GM12878 (cell line): ENCODE data around the gene SLC25A44. TPM values are rescaled to one million over a fixed set of nuclear protein-coding genes. Genes with fewer than 3 reads are reported as not detected.

Experiments
- ATAC-seq: fragments of 200-7000 bp; cut with Tn5 transposase; 3 replicates; pipeline ENCODE4 v1.9.1; 2020; ENCODE audit warnings: mild to moderate bottlenecking, moderate library complexity
- BruUV-seq: library from RNA; stranded (reverse); fragments of 400-500 nt; replicated peaks from 2 replicates; lab custom pipeline; 2021; lab: Mats Ljungman, UMichigan
- CTCF ChIA-PET: fragments of 300-600 bp; sonication (Branson Sonifier 250); formaldehyde crosslinking; extraction: SDS; loops from one replicate; lab custom pipeline; 2021; ENCODE audit warnings: inconsistent platforms; lab: Yijun Ruan, JAX
- POLR2A ChIA-PET: fragments of 350-600 bp; formaldehyde crosslinking; extraction: SDS; loops from one replicate; lab custom pipeline; 2021; ENCODE audit warnings: inconsistent platforms; lab: Charles Lee
- RAD21 ChIA-PET: fragments of 300-600 bp; sonication (Branson Sonifier 250); formaldehyde crosslinking; loops from one replicate; lab custom pipeline; 2023; ENCODE audit warnings: antibody characterized with exemption; ENCODE audit not compliant: unreplicated experiment; lab: Charles Lee
- SMC1A ChIA-PET: fragments of 300-600 bp; sonication (Branson Sonifier 250); formaldehyde crosslinking; loops from one replicate; lab custom pipeline; 2023; ENCODE audit not compliant: unreplicated experiment, uncharacterized antibody; lab: Charles Lee
- DNase-seq: peaks from one replicate; pipeline ENCODE4 v3.0.0-alpha.2; 2011; ENCODE audit warnings: low read depth, low spot score
- FAIRE-seq: peaks from 3 replicates; lab custom pipeline; 2011; peaks lifted over from hg19 to GRCh38; lab: Jason Lieb, UNC
- H2AFZ ChIP-seq: 2 replicates; pipeline ENCODE4 v1.6.0; 2011; ENCODE audit warnings: low read depth, low read length, control low read depth; ENCODE audit not compliant: control insufficient read depth
- H3K27ac ChIP-seq: 2 replicates; pipeline ENCODE4 v1.5.1; 2011; ENCODE audit warnings: control low read depth; ENCODE audit not compliant: control insufficient read depth, insufficient read depth
- H3K27me3 ChIP-seq, 2 experiments: replicated peaks in 1 of 2; 2 replicates each; pipeline versions ENCODE4 v1.6.0 to v1.6.1; 2011; ENCODE audit warnings: low read length in 1 of 2; ENCODE audit not compliant: control insufficient read depth in 2 of 2, insufficient read depth in 2 of 2
- H3K36me3 ChIP-seq, 2 experiments: 2 replicates each; pipeline ENCODE4 v1.5.1; 2011; ENCODE audit warnings: low read length in 1 of 2; ENCODE audit not compliant: control insufficient read depth in 2 of 2, insufficient read depth in 2 of 2
- H3K4me1 ChIP-seq: 2 replicates; pipeline ENCODE4 v1.6.1; 2011; ENCODE audit warnings: mild to moderate bottlenecking, low read length, moderate library complexity, mixed read lengths; ENCODE audit not compliant: control insufficient read depth, insufficient read depth
- H3K4me2 ChIP-seq: 2 replicates; pipeline ENCODE4 v1.6.0; 2011; ENCODE audit warnings: control low read depth; ENCODE audit not compliant: control insufficient read depth, insufficient read depth
- H3K4me3 ChIP-seq: fragments of 200-600 bp; sonication (generic); 2 replicates; pipeline ENCODE4 v1.5.1; 2016
- H3K79me2 ChIP-seq: 2 replicates; pipeline ENCODE4 v1.6.0; 2011; ENCODE audit warnings: low read length; ENCODE audit not compliant: control insufficient read depth, insufficient read depth
- H3K9ac ChIP-seq: 2 replicates; pipeline ENCODE4 v1.8.0; 2011; ENCODE audit warnings: low read length, control low read depth, mixed read lengths; ENCODE audit not compliant: control insufficient read depth, insufficient read depth
- H3K9me3 ChIP-seq: replicated peaks from 3 replicates; pipeline ENCODE4 v1.5.1; 2011; ENCODE audit warnings: mild to moderate bottlenecking, low read length; ENCODE audit not compliant: control insufficient read depth, insufficient read depth
- H4K20me1 ChIP-seq: 2 replicates; pipeline ENCODE4 v1.6.0; 2011; ENCODE audit not compliant: control insufficient read depth, insufficient read depth
- ELK1 ChIP-seq: IDR thresholded peaks from 2 replicates; pipeline ENCODE4 v1.6.1; 2012; ENCODE audit warnings: low read depth, low read length, improper control_type of control experiment
- IRF3 ChIP-seq: fragments of 450-650 bp; IDR thresholded peaks from 2 replicates; pipeline ENCODE4 v1.6.1; 2014; ENCODE audit warnings: mild to moderate bottlenecking
- MEF2B ChIP-seq: fragments of 450-650 bp; IDR thresholded peaks from 2 replicates; pipeline ENCODE4 v1.6.1; 2018; ENCODE audit warnings: mild to moderate bottlenecking, moderate library complexity; ENCODE audit not compliant: partially characterized antibody, poor library complexity, severe bottlenecking
- MTA3 ChIP-seq: IDR thresholded peaks from 2 replicates; pipeline ENCODE4 v1.6.1; 2012; ENCODE audit warnings: low read length, inconsistent platforms, borderline replicate concordance
- POLR2A ChIP-seq: IDR thresholded peaks from 2 replicates; pipeline ENCODE4 v1.6.1; 2011; ENCODE audit warnings: low read depth, mild to moderate bottlenecking, low read length
- SRF ChIP-seq, 2 experiments: IDR thresholded peaks; 2 replicates each; pipeline ENCODE4 v1.6.1; 2011; ENCODE audit warnings: low read depth in 2 of 2, low read length in 2 of 2, mild to moderate bottlenecking in 1 of 2, moderate library complexity in 1 of 2
- SUPT20H ChIP-seq: IDR thresholded peaks from 2 replicates; pipeline ENCODE4 v1.6.1; 2011; ENCODE audit warnings: low read depth, mild to moderate bottlenecking, low read length, moderate library complexity, borderline replicate concordance; ENCODE audit not compliant: control insufficient read depth
- TCF3 ChIP-seq: IDR thresholded peaks from 2 replicates; pipeline ENCODE4 v1.6.1; 2012; ENCODE audit warnings: low read depth, mild to moderate bottlenecking, low read length, borderline replicate concordance; ENCODE audit not compliant: insufficient read depth
- ZBTB11 ChIP-seq: fragments of 450-650 bp; formaldehyde crosslinking; IDR thresholded peaks from 2 replicates; pipeline ENCODE4 v1.5.0; 2022; ENCODE audit warnings: mild to moderate bottlenecking, missing genetic modification characterization
- WGBS: methylation state at CpG from one replicate; pipeline ENCODE4 v1.1.6; 2016; ENCODE audit warnings: low lambda C conversion rate; ENCODE audit not compliant: insufficient replicate concordance, insufficient coverage; ENCODE audit errors: missing lambda C conversion rate; 5-methylcytosine and 5-hydroxymethylcytosine counted together
- in situ Hi-C: fragments of 300-500 bp; cut with MboI; formaldehyde crosslinking; loops from 9 replicates; pipeline ENCODE4 v1.14.3; 2018; ENCODE audit warnings: mixed read lengths
- intact Hi-C: fragments of 100-400 bp; cut with micrococcal nuclease; formaldehyde crosslinking; loops from one replicate; pipeline ENCODE4 v1.14.2; 2022; ENCODE audit not compliant: unreplicated experiment
- polyA plus RNA-seq, 11 experiments: library from polyadenylated mRNA; depleted of rRNA in 4 of 11; unstranded in 6 of 11; stranded (reverse) in 5 of 11; fragments of >200 nt; fragmentation: Nextera tagmentation in 4 of 11; fragmentation: Illumina TruSeq in 1 of 11; extraction: Ambion mirVana in 4 of 11; extraction: Trizol in 1 of 11; gene quantifications; 1 replicate in 1 of 11; 2 replicates in 10 of 11; pipeline versions ENCODE4 v1.2.1 to v1.2.3, GENCODE V29; 2011 to 2016; ENCODE audit warnings: inconsistent platforms in 2 of 11, missing spikeins in 2 of 11, low read depth in 1 of 11
- total RNA-seq, 4 experiments: library from RNA; depleted of rRNA in 3 of 4; stranded (reverse); fragments of >200 nt in 3 of 4; fragmentation: Illumina TruSeq in 1 of 4; extraction: Trizol in 1 of 4; gene quantifications; 2 replicates each; pipeline versions ENCODE4 v1.2.1 to v1.2.3, GENCODE V29; 2013 to 2021

The SLC25A44 gene
- total and polyA plus RNA-seq, 10 of the 15 experiments (the other 5 are each of a cell fraction or from before 2014, with no cell fraction given), result 7.1 to 43.3 (median 30.4) TPM

GRCh38 chr1:156146769-156147405 lies 47.0 kb upstream of the SLC25A44 start (continued):
- TF ChIP-seq ZBTB11 (CRISPR knock-in tag) (no peak), SUPT20H (no peak), TCF3 (peak; percentile 90), IRF3 (no peak), SRF (IDR thresholded peaks at IDR 0.05; ENCODE audit: low read depth in 2 of 2, low read length in 2 of 2) (no peak)

GRCh38 chr1:156148216-156148615 lies 45.7 kb upstream of the SLC25A44 start:
- Histone ChIP-seq H2AFZ (peak overlapping the region; percentile 61), H3K9ac (peak overlapping the region; percentile 42), H3K27me3 (no peaks in the 10 kb centered on the region), H4K20me1 (no peaks in the 10 kb centered on the region), H3K9me3 (no peaks in the 10 kb centered on the region), H3K4me2 (peak overlapping the region; percentile 95), H3K4me3 (no peak overlapping the region; the same call in 1 of the 2 replicates), H3K27ac (peak overlapping the region; percentile 80), H3K36me3 (no peaks in the 10 kb centered on the region), H3K79me2 (peaks cover 1% of the 10 kb centered on the region), H3K4me1 (peaks cover 66% of the 10 kb centered on the region)
- ChIA-PET SMC1A (interaction anchor here (0.6 to 22.3 kb wide), 18 partner anchors 8 to 210 kb away, joined by 3 to 411 read pairs (median 8); partner anchors contain the start of genes PMF1, SLC25A44 and SMG5), POLR2A (interaction anchor here (0.6 to 11.7 kb wide), 9 partner anchors 12 to 189 kb away, joined by 3 to 158 read pairs (median 7); partner anchors contain the start of genes PMF1 and SLC25A44), RAD21 (interaction anchor here (0.8 to 17.9 kb wide), 15 partner anchors 8 to 343 kb away, joined by 3 to 361 read pairs (median 5); partner anchors contain the start of gene PMF1), CTCF (interaction anchor here (0.6 to 16.8 kb wide), 13 partner anchors 9 to 298 kb away, joined by 3 to 502 read pairs (median 13); partner anchors contain the start of genes SLC25A44 and SMG5)
- FAIRE-seq, result peak; percentile 65
- no TSS peak for BruUV-seq
- intact Hi-C loops (loop anchor here (5.0 kb wide), 1 partner anchor 169 kb away; no protein-coding TSS in a partner anchor), in situ Hi-C loops (loop anchor here (5.0 kb wide), 1 partner anchor 74 kb away; no protein-coding TSS in a partner anchor)
- WGBS, result 2% methylated on average over 6 of the region's 6 CpGs
- ATAC-seq, result peak; percentile 15
- DNase-seq, result peak; percentile 62
- TF ChIP-seq MEF2B, result peak; percentile 79
- no peak for TF ChIP-seq ELK1
- TF ChIP-seq POLR2A, result peak; percentile 56
- no peak for TF ChIP-seq MTA3
